Peyer's patch (tissue), 4 donors: ENCODE measurements around the gene RNGTT. TPM values are rescaled to one million over a fixed set of nuclear protein-coding genes. Genes with fewer than 3 reads are reported as not detected.

Source experiments
- DNase-seq, 3 donors: peaks; one replicate each; pipeline ENCODE4 v3.0.0-alpha.2; 2017 to 2019
- H3K27ac ChIP-seq, 4 donors: fragments of 200-600 bp; sonication (generic); one replicate each; pipeline ENCODE4 v1.5.1; 2016 to 2019
- H3K27me3 ChIP-seq, 2 donors: fragments of 200-600 bp; sonication (generic); one replicate each; pipeline ENCODE4 v1.5.1; 2019
- H3K36me3 ChIP-seq, 3 donors: fragments of 200-600 bp; sonication (generic); one replicate each; pipeline ENCODE4 v1.5.1; 2016 to 2019
- H3K4me1 ChIP-seq, 4 donors: fragments of 200-600 bp; sonication (generic); one replicate each; pipeline ENCODE4 v1.5.1; 2016 to 2019
- H3K4me3 ChIP-seq, 4 donors: fragments of 200-600 bp; sonication (generic); 1 replicate in 3 of 4; 2 replicates in 1 of 4; pipeline ENCODE4 v1.5.1; 2016 to 2019; ENCODE audit warnings: mild to moderate bottlenecking in 1 of 4
- H3K9me3 ChIP-seq, 4 donors: fragments of 200-600 bp; sonication (generic); one replicate each; pipeline ENCODE4 v1.5.1; 2016 to 2019; ENCODE audit warnings: mild to moderate bottlenecking in 1 of 4
- POLR2A ChIP-seq, 2 donors: fragments of 450-650 bp; IDR thresholded peaks; one replicate each; pipeline ENCODE4 v1.5.1; 2017; ENCODE audit warnings: antibody characterized with exemption in 2 of 2, mild to moderate bottlenecking in 2 of 2, moderate library complexity in 2 of 2
- total RNA-seq, 4 donors: library from RNA; depleted of rRNA; stranded (reverse); fragments of >200 nt; gene quantifications; one replicate each; pipeline ENCODE4 v1.1.0, GENCODE V29; 2016
- TF ChIP-seq, protein P1 (sequence below), 6 experiments: fragments of 450-650 bp in 4 of 6; fragments of 200-600 bp in 2 of 6; sonication (generic) in 1 of 6; IDR thresholded peaks; one replicate each; pipeline ENCODE4 v1.5.1; 2017 to 2019; ENCODE audit warnings: antibody characterized with exemption in 6 of 6, mild to moderate bottlenecking in 3 of 6, moderate library complexity in 1 of 6

The RNGTT gene
- total RNA-seq, 4 donors from 2014 or later = 12.7 to 44.6 (median 18.5) TPM

DNA sequence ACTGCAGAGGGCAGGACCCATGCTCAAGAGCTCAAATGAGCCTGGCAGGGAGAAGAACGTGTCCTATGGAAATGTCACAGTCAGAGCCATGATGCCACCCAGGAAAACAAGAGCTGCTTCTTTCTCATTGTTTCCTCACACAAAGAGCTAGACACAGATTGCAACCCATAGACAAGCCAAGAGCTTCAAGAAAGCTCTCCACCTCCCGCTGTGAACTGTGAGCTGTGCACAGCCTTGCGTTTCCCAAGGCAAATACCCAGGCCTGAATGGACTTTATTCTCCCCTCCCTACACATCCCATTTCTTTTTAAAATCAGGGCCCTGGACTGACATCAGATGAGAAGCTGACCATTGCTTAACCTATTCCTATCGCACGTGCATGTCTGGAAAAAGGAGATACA lies 388.8 kb downstream of the RNGTT start:
- Histone ChIP-seq H3K27ac (no peak overlapping the region), H3K9me3 (peaks cover 0 to 3% (median 0%) of the 10 kb centered on the region in 4 donors), H3K4me3 (no peak overlapping the region), H3K36me3 (no peaks in the 10 kb centered on the region), H3K27me3 (no peaks in the 10 kb centered on the region), H3K4me1 (no peaks in the 10 kb centered on the region)
- TF ChIP-seq, protein P1, sequence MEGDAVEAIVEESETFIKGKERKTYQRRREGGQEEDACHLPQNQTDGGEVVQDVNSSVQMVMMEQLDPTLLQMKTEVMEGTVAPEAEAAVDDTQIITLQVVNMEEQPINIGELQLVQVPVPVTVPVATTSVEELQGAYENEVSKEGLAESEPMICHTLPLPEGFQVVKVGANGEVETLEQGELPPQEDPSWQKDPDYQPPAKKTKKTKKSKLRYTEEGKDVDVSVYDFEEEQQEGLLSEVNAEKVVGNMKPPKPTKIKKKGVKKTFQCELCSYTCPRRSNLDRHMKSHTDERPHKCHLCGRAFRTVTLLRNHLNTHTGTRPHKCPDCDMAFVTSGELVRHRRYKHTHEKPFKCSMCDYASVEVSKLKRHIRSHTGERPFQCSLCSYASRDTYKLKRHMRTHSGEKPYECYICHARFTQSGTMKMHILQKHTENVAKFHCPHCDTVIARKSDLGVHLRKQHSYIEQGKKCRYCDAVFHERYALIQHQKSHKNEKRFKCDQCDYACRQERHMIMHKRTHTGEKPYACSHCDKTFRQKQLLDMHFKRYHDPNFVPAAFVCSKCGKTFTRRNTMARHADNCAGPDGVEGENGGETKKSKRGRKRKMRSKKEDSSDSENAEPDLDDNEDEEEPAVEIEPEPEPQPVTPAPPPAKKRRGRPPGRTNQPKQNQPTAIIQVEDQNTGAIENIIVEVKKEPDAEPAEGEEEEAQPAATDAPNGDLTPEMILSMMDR (IDR thresholded peaks at IDR 0.05) = no peak
- TF ChIP-seq POLR2A (IDR thresholded peaks at IDR 0.05) = no peak
- no peak for DNase-seq

DNA sequence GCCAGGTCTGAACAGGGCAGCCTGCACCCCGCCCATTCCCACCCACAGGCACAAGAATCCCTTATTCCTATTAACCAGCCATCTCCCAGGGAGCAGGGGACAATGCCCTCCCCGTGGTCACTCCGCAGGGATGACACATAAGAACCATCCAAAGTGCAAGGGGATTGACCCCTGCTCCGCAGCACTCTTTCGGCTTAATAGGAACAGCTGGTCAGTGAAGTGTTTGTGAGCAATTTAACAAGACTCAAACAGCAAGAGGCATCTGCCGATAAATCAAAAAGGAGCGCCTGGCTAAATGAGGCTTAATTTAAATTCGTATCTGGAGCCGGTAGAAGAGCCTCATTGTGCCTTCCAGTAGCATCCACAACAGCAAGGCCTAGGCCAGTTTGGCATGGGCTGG lies 389.4 kb downstream of the RNGTT start:
- no peak overlapping the region for H3K27ac ChIP-seq
- H3K36me3 ChIP-seq = no peaks in the 10 kb centered on the region
- H3K4me3 ChIP-seq = no peak overlapping the region
- H3K27me3 ChIP-seq = no peaks in the 10 kb centered on the region
- peaks cover 0 to 6% (median 0%) of the 10 kb centered on the region in 4 donors for H3K9me3 ChIP-seq
- DNase-seq = no peak
- no peaks in the 10 kb centered on the region for H3K4me1 ChIP-seq
- TF ChIP-seq POLR2A (IDR thresholded peaks at IDR 0.05) = no peak
- TF ChIP-seq, protein P1 (IDR thresholded peaks at IDR 0.05) = no peak

DNA sequence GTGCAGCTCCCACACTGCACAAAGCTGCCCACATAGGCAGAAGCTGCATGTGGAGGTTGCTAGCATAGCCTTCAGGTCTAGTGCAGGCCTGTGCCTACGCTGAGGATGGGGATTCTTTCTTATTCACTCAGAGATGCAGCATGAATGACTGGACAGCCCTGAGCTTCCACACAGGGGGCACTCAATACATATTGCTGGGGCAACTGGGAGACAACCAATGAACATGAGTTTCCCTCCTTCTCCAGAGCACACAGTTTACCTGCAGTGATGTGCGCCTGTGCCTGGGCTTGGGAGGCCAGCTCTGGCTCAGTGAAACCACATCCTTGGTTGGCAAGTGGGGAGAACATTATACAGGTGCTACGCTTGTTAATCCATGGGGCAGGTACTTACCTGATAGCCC lies 389.9 kb downstream of the RNGTT start:
- DNase-seq = no peak
- H3K4me1 ChIP-seq = no peaks in the 10 kb centered on the region
- H3K9me3 ChIP-seq = peaks cover 0 to 6% (median 0%) of the 10 kb centered on the region in 4 donors
- no peaks in the 10 kb centered on the region for H3K36me3 ChIP-seq
- TF ChIP-seq POLR2A (IDR thresholded peaks at IDR 0.05) = no peak
- TF ChIP-seq, protein P1 (IDR thresholded peaks at IDR 0.05) = no peak
- no peaks in the 10 kb centered on the region for H3K27me3 ChIP-seq
- H3K27ac ChIP-seq = no peak overlapping the region
- H3K4me3 ChIP-seq = no peak overlapping the region

DNA sequence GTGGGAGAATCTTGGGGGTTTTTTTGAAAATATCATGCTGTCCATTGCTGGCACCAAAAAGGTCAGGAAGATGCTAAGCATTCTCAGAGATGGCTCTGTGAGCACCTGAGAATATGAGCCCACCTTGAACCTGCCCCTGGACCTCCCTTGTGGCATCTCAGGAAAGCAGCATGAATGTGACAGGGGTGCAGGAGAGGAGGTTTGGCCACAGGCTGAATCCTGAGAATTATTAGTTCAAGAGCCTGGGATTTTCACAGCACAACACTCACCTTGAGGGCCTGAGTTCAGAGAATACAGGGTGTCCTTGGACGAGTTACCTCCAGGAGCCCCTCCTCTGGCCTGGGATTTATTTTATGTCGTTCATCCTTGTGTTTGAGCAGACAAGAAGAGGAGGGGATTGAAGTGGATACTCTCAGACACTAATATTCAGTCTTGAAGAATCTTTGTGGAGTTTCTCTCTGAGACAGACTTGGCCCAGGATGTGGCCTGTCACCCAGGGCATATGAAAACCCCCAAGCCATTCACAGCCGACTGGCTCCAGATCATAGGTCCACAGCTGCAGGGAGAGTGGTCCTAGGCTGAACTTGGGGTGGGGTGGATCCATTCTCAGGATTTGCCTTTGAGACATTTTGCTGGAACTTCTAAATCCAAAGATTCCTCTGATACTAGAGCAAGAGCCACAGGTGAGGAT lies 390.8 kb downstream of the RNGTT start:
- TF ChIP-seq, protein P1 (IDR thresholded peaks at IDR 0.05) = no peak
- TF ChIP-seq POLR2A (IDR thresholded peaks at IDR 0.05) = no peak
- Histone ChIP-seq H3K36me3 (no peaks in the 10 kb centered on the region), H3K9me3 (peaks cover 0 to 6% (median 0%) of the 10 kb centered on the region in 4 donors), H3K4me1 (no peaks in the 10 kb centered on the region), H3K27ac (no peak overlapping the region), H3K27me3 (no peaks in the 10 kb centered on the region), H3K4me3 (no peak overlapping the region)
- DNase-seq = no peak

DNA sequence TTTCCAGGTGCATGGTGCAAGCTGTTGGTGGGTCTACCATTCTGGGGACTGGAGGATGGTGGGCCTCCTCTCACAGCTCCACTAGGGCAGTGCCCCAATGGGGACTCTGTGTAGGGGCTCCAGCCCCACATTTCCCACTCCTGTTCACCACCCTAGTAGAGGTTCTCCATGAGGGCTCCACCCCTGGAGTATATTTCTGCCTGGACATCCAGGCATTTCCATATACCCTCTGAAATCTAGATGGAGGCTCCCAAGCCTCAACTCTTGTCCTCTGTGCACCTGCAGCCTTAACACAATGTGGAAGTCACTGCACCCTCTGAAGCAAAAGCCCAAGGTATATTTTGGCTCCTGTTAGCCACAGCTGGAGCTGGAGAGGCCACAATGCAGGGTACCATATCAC lies 393.5 kb downstream of the RNGTT start:
- TF ChIP-seq POLR2A (IDR thresholded peaks at IDR 0.05) = no peak
- TF ChIP-seq, protein P1 (IDR thresholded peaks at IDR 0.05) = no peak

More for the DNA sequence above, 393.5 kb downstream of the RNGTT start:
- DNase-seq = no peak
- Histone ChIP-seq H3K27ac (no peak overlapping the region), H3K36me3 (no peaks in the 10 kb centered on the region), H3K9me3 (peaks cover 0 to 6% (median 0%) of the 10 kb centered on the region in 4 donors), H3K4me3 (no peak overlapping the region), H3K4me1 (no peaks in the 10 kb centered on the region), H3K27me3 (no peaks in the 10 kb centered on the region)
